Esophagus (tissue), 2 donors: ENCODE results near the gene CHRNE. TPM values are rescaled to one million over a fixed set of nuclear protein-coding genes. Genes with fewer than 3 reads are reported as not detected.
A peak's percentile ranks its signal among the peaks of the same experiment; 100 is the strongest.

ENCODE experiments used
- H3K27ac ChIP-seq, 2 donors: one replicate each; pipeline ENCODE4 v1.5.1; 2013; ENCODE audit warnings: low read depth in 2 of 2, mild to moderate bottlenecking in 2 of 2, inconsistent platforms in 1 of 2, low read length in 1 of 2, moderate library complexity in 1 of 2
- H3K27me3 ChIP-seq, 2 donors: one replicate each; pipeline ENCODE4 v1.6.1; 2013; ENCODE audit warnings: low read length in 2 of 2, control low read depth in 1 of 2, mild to moderate bottlenecking in 1 of 2; ENCODE audit not compliant: insufficient read depth in 2 of 2, control insufficient read depth in 1 of 2
- H3K36me3 ChIP-seq, 2 donors: one replicate each; pipeline ENCODE4 v1.6.1; 2013; ENCODE audit warnings: low read length in 1 of 2; ENCODE audit not compliant: control insufficient read depth in 2 of 2, insufficient read depth in 2 of 2
- H3K4me1 ChIP-seq, 2 donors: one replicate each; pipeline ENCODE4 v1.6.1; 2013; ENCODE audit warnings: low read length in 1 of 2; ENCODE audit not compliant: control insufficient read depth in 2 of 2, insufficient read depth in 2 of 2
- H3K4me3 ChIP-seq, 2 donors: one replicate each; pipeline ENCODE4 v1.5.1; 2013; ENCODE audit warnings: low read length in 2 of 2, mild to moderate bottlenecking in 2 of 2, low read depth in 1 of 2, moderate library complexity in 1 of 2
- H3K9me3 ChIP-seq, 2 donors: one replicate each; pipeline ENCODE4 v1.6.1; 2013; ENCODE audit warnings: mild to moderate bottlenecking in 2 of 2, low read depth in 1 of 2, low read length in 1 of 2, moderate library complexity in 1 of 2; ENCODE audit not compliant: control insufficient read depth in 2 of 2, insufficient read depth in 1 of 2
- WGBS, 2 donors: extraction: QIAGEN DNeasy Blood & Tissue Kit; methylation state at CpG; one replicate each; pipeline ENCODE4 v1.1.7; 2013; 5-methylcytosine and 5-hydroxymethylcytosine counted together
- polyA plus RNA-seq, 2 donors: library from polyadenylated mRNA; stranded (reverse); fragments of 200-250 nt; gene quantifications; one replicate each; pipeline ENCODE4 v1.2.3, GENCODE V29; 2013
- donor health status: healthy with polysubstance abuse.
- donor health status: Bipolar disorder and iron deficiency.

Gene CHRNE
- polyA plus RNA-seq, 2 donors = 0.16 to 0.47 TPM

- Histone ChIP-seq H3K27me3 (no peaks in the 10 kb centered on the region), H3K36me3 (peaks cover 7 to 32% of the 10 kb centered on the region in 2 donors), H3K4me3 (peak within 1 kb of the TSS; percentile 30 to 51), H3K4me1 (peaks cover 0 to 17% of the 10 kb centered on the region in 2 donors), H3K9me3 (no peaks in the 10 kb centered on the region), H3K27ac (no peak within 1 kb of the TSS)
- WGBS, 2 donors = 8 to 9% methylated on average over 50 to 60 of the region's 60 CpGs
Observed at GRCh38 chr17:4899341-4900230, 3.3 kb downstream of the CHRNE start, which contains the start of gene C17orf107. Gene C17orf107 (plus strand): TSS chr17:4899536. CDS start chr17:4899763, 227 bp downstream.

DNA sequence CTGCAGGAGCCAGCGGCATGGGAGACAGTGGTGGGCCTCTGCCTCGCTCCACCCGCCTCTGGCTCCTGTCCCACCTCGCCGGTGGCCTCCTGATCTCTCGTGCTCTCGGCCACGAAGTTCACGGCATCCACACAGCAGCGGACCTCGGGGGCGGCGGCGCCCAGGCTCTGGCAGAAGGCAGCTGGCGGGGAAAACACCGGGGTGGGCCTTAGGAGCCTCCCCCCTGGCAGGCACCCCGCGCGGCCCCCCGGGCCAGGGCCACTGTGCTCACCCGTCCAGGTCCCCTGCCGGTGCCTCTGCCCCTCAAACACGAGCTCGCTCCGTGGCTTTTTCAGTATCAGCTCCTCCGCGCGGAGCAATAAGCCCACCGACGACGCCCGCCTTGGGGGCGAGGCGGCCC is 4.0 kb downstream of the CHRNE start:
- Histone ChIP-seq H3K4me1 (peaks cover 0 to 17% of the 10 kb centered on the region in 2 donors), H3K4me3 (peak overlapping the region; percentile 30 to 51), H3K27me3 (no peaks in the 10 kb centered on the region), H3K9me3 (peaks cover 0 to 3% of the 10 kb centered on the region in 2 donors), H3K36me3 (peaks cover 14 to 39% of the 10 kb centered on the region in 2 donors), H3K27ac (no peak overlapping the region)
- 10 to 14% methylated on average over 33 to 34 of the region's 34 CpGs for WGBS, 2 donors

GRCh38 chr17:4898351-4898750 is 4.5 kb downstream of the CHRNE start:
- WGBS, 2 donors = 69 to 78% methylated on average over 8 of the region's 8 CpGs

GRCh38 chr17:4897785-4898184 is 5.1 kb downstream of the CHRNE start:
- Histone ChIP-seq H3K27ac (no peak overlapping the region), H3K4me1 (peaks cover 0 to 10% of the 10 kb centered on the region in 2 donors), H3K36me3 (peaks cover 21 to 50% of the 10 kb centered on the region in 2 donors), H3K4me3 (no peak overlapping the region), H3K9me3 (peaks cover 0 to 3% of the 10 kb centered on the region in 2 donors), H3K27me3 (no peaks in the 10 kb centered on the region)
- 83 to 87% methylated on average over 5 of the region's 5 CpGs for WGBS, 2 donors

More at GRCh38 chr17:4898351-4898750, 4.5 kb downstream of the CHRNE start:
- Histone ChIP-seq H3K27ac (no peak overlapping the region), H3K27me3 (no peaks in the 10 kb centered on the region), H3K4me1 (peaks cover 0 to 15% of the 10 kb centered on the region in 2 donors), H3K36me3 (peaks cover 19 to 45% of the 10 kb centered on the region in 2 donors), H3K9me3 (peaks cover 0 to 3% of the 10 kb centered on the region in 2 donors), H3K4me3 (no peak overlapping the region)

DNA sequence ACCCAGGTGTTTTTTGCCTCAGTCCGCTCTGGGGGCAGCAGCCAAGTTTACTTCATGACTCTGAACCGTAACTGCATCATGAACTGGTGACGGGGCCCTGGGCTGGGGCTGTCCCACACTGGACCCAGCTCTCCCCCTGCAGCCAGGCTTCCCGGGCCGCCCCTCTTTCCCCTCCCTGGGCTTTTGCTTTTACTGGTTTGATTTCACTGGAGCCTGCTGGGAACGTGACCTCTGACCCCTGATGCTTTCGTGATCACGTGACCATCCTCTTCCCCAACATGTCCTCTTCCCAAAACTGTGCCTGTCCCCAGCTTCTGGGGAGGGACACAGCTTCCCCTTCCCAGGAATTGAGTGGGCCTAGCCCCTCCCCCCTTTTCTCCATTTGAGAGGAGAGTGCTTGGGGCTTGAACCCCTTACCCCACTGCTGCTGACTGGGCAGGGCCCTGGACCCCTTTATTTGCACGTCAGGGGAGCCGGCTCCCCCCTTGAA is 5.7 kb downstream of the CHRNE start:
- no peaks in the 10 kb centered on the region for H3K27me3 ChIP-seq
- H3K4me3 ChIP-seq = no peak overlapping the region
- H3K4me1 ChIP-seq = peaks cover 0 to 9% of the 10 kb centered on the region in 2 donors
- H3K9me3 ChIP-seq = peaks cover 0 to 3% of the 10 kb centered on the region in 2 donors
- WGBS, 2 donors = 68 to 73% methylated on average over 10 of the region's 10 CpGs
- no peak overlapping the region for H3K27ac ChIP-seq
- H3K36me3 ChIP-seq = peaks cover 21 to 56% of the 10 kb centered on the region in 2 donors

DNA sequence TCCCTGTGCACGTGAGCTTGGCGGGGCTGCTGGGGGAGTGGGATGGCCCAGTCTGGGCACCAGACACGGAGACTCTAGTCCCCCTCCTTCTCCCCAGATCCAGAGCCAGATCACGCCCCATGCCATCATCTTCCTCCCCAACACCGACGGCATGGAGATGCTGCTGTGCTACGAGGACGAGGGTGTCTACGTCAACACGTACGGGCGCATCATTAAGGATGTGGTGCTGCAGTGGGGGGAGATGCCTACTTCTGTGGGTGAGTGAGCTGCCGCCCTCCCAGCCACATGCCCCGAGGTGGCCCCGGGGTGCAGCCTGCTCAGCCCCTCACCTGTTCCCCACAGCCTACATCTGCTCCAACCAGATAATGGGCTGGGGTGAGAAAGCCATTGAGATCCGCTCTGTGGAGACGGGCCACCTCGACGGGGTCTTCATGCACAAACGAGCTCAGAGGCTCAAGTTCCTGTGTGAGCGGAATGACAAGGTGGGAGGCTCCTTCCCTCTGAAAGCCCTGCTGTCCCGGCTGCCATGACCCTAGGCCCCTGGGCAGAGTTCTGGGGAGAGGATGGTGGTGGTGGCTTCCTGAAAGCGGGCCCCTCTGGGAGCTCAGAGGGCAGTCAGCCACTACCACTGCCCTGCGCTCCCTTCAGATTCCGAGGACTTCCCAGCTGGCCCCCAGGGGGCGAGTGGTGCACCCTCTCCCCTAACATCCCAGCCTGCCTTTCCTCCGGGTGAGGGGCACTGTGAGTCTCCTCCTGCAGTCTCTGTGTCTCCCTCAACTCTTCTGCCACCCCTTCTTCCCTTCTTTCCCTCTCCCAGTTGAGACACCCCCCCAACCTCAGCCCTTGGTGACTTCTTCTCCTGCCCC is 6.3 kb downstream of the CHRNE start:
- no peak overlapping the region for H3K27ac ChIP-seq
- no peaks in the 10 kb centered on the region for H3K27me3 ChIP-seq
- peaks cover 0 to 3% of the 10 kb centered on the region in 2 donors for H3K9me3 ChIP-seq
- no peak overlapping the region for H3K4me3 ChIP-seq
- WGBS, 2 donors = 85 to 86% methylated on average over 24 to 27 of the region's 27 CpGs
- peaks cover 0 to 9% of the 10 kb centered on the region in 2 donors for H3K4me1 ChIP-seq
- peaks cover 21 to 62% of the 10 kb centered on the region in 2 donors for H3K36me3 ChIP-seq

DNA sequence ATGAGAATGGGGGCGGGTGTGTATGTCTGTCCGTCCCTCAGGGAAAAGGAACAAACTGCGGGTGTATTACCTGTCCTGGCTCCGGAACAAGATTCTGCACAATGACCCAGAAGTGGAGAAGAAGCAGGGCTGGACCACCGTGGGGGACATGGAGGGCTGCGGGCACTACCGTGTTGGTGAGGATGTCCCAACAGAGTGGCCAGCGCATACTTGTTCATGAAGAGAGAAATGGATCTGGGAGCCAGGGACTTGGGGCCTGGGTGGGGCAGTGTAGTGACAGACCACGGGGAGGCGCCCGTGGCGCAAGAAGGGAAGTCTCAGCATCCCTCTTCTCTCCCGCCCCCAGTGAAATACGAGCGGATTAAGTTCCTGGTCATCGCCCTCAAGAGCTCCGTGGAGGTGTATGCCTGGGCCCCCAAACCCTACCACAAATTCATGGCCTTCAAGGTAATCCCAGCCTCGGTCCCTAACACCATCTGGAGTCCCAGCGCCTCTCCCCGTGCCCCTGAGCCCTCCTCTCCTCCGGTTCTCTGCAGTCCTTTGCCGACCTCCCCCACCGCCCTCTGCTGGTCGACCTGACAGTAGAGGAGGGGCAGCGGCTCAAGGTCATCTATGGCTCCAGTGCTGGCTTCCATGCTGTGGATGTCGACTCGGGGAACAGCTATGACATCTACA is 7.1 kb downstream of the CHRNE start:
- Histone ChIP-seq H3K4me1 (peaks cover 0 to 9% of the 10 kb centered on the region in 2 donors), H3K36me3 (peaks cover 24 to 70% of the 10 kb centered on the region in 2 donors), H3K27me3 (no peaks in the 10 kb centered on the region), H3K9me3 (peaks cover 0 to 3% of the 10 kb centered on the region in 2 donors), H3K27ac (no peak overlapping the region), H3K4me3 (no peak overlapping the region)
- WGBS, 2 donors = 74 to 75% methylated on average over 27 of the region's 27 CpGs

DNA sequence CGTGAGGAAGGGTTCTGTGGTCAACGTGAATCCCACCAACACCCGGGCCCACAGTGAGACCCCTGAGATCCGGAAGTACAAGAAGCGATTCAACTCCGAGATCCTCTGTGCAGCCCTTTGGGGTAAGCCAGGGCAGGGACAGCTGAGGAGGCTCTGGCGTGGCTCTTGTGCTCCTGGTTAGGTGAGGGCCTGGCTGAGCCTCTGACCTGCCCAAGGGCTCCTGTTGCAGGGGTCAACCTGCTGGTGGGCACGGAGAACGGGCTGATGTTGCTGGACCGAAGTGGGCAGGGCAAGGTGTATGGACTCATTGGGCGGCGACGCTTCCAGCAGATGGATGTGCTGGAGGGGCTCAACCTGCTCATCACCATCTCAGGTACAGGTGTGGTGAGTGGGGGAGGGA is 7.8 kb downstream of the CHRNE start:
- Histone ChIP-seq H3K9me3 (peaks cover 0 to 3% of the 10 kb centered on the region in 2 donors), H3K27me3 (no peaks in the 10 kb centered on the region), H3K36me3 (peaks cover 31 to 76% of the 10 kb centered on the region in 2 donors), H3K27ac (no peak overlapping the region), H3K4me3 (no peak overlapping the region), H3K4me1 (peaks cover 0 to 9% of the 10 kb centered on the region in 2 donors)
- WGBS, 2 donors = 93 to 95% methylated on average over 13 of the region's 13 CpGs
